Natural killer cell (primary cell): ENCODE results near the gene MTCH1. TPM values are rescaled to one million over a fixed set of nuclear protein-coding genes. Genes with fewer than 3 reads are reported as not detected.

Source experiments
- ATAC-seq, 3 donors: fragments of 150-1000 bp in 2 of 3; fragments of 200-7000 bp in 1 of 3; cut with Tn5 transposase; 1 replicate in 1 of 3; 2 replicates in 2 of 3; pipeline ENCODE4 v1.10.0; 2021; ENCODE audit warnings: mild to moderate bottlenecking in 2 of 3, moderate library complexity in 2 of 3
- DNase-seq, 2 donors: peaks; one replicate each; pipeline versions ENCODE4 v3.0.0 to v3.0.0-alpha.2; 2013 to 2021; ENCODE audit warnings: mixed read lengths in 1 of 2
- H3K27ac ChIP-seq: one replicate; pipeline ENCODE4 v1.5.1; 2013; ENCODE audit warnings: mild to moderate bottlenecking, low read length
- H3K27me3 ChIP-seq: one replicate; pipeline ENCODE4 v1.6.1; 2013; ENCODE audit warnings: low read length; ENCODE audit not compliant: control insufficient read depth, insufficient read depth
- H3K36me3 ChIP-seq: one replicate; pipeline ENCODE4 v1.6.1; 2013; ENCODE audit warnings: low read length; ENCODE audit not compliant: control insufficient read depth, insufficient read depth
- H3K4me1 ChIP-seq: one replicate; pipeline ENCODE4 v1.6.1; 2013; ENCODE audit warnings: low read length; ENCODE audit not compliant: control insufficient read depth, insufficient read depth
- H3K4me3 ChIP-seq: one replicate; pipeline ENCODE4 v1.5.1; 2013; ENCODE audit warnings: low read length
- H3K9me3 ChIP-seq: one replicate; pipeline ENCODE4 v1.6.1; 2013; ENCODE audit warnings: low read length; ENCODE audit not compliant: control insufficient read depth, insufficient read depth
- H3K27ac Mint-ChIP-seq, 2 donors: one replicate each; pipeline ENCODE4 v1.8.0; 2022; ENCODE audit warnings: mild to moderate bottlenecking in 2 of 2, mixed read lengths in 2 of 2, moderate library complexity in 1 of 2
- H3K27me3 Mint-ChIP-seq, 2 donors: one replicate each; pipeline ENCODE4 v1.8.0; 2022; ENCODE audit warnings: low read depth in 2 of 2, mixed read lengths in 2 of 2
- H3K36me3 Mint-ChIP-seq: one replicate; pipeline ENCODE4 v1.8.0; 2022; ENCODE audit warnings: mixed read lengths
- H3K4me1 Mint-ChIP-seq, 2 donors: one replicate each; pipeline ENCODE4 v1.8.0; 2022; ENCODE audit warnings: mixed read lengths in 2 of 2
- H3K4me3 Mint-ChIP-seq: one replicate; pipeline ENCODE4 v1.8.0; 2022; ENCODE audit warnings: mild to moderate bottlenecking, moderate library complexity, mixed read lengths
- H3K9me3 Mint-ChIP-seq, 2 donors: one replicate each; pipeline ENCODE4 v1.8.0; 2022; ENCODE audit warnings: mixed read lengths in 2 of 2
- WGBS: methylation state at CpG from one replicate; pipeline ENCODE4 v1.1.7; 2013; ENCODE audit warnings: missing lambda C conversion rate; ENCODE audit not compliant: insufficient coverage; 5-methylcytosine and 5-hydroxymethylcytosine counted together
- intact Hi-C: fragments of 100-400 bp; cut with micrococcal nuclease; formaldehyde crosslinking; loops from one replicate; pipeline ENCODE4 v1.14.2; 2022
- total RNA-seq, 4 donors: library from RNA; stranded (reverse); fragments of 120-200 nt in 1 of 4; gene quantifications; one replicate each; pipeline versions ENCODE4 v1.2.3 to v1.2.4, GENCODE V29; 2013 to 2022
- TF ChIP-seq, protein P1 (sequence below): fragments of 200-600 bp; IDR thresholded peaks from one replicate; pipeline ENCODE4 v1.8.0; 2022; ENCODE audit warnings: antibody characterized with exemption

The MTCH1 gene
- total RNA-seq, 3 donors from 2014 or later (not counting 1 experiment from before 2014, with no cell fraction given): 158 to 180 (median 162) TPM

DNA sequence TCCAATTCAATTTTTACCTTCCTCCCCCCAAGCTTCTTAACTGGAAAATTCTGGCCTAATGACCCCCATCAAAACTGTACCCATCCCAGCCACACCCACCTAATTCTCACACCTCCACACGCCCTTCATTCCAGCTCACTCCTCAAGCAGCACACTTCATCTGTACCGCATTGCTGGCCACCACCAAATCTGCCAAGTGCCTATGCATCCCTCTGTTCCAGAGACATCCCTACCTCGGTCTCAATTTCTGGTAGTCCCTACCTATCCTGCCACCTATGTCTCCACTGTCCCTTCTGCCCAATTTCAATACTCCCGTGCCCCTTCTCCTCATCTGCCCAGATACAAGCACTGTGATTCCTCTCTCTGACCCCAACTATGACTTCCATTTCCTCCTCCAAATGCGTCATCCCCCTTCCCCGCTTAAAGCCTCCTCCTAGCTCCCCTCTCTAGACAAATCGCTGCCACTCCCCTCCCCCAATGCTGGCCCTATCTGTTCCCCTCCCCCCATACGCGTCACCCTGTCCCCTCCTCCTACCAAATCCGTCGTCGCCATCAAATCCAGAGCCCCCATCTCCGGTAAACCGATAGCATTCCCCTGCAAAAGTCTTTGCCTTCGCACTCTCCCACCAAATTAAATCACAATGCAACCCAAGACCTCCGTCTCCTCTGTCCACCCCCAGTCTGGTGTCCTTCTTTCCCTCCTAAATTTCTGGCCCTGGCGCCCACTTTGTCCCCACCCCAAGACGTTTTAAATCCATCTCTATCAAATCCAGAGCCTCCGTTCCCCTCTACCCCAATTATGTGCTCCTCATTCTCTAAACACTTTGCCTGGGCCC, 1.2 kb downstream of the MTCH1 start:
- Histone ChIP-seq H3K4me1 (peaks cover 27% of the 10 kb centered on the region), H3K4me3 (peak overlapping the region; percentile 99), H3K27me3 (no peaks in the 10 kb centered on the region), H3K36me3 (peaks cover 4% of the 10 kb centered on the region), H3K27ac (peak overlapping the region; percentile 31), H3K9me3 (no peaks in the 10 kb centered on the region)
- ATAC-seq (peak in 1 of 3 donors; percentile 16), DNase-seq (peak in 1 of 2 donors; percentile 72)
- Mint-ChIP-seq H3K36me3 (no peaks in the 10 kb centered on the region), H3K4me3 (no peak overlapping the region), H3K27ac (no peak overlapping the region), H3K4me1 (peaks cover 22 to 32% of the 10 kb centered on the region in 2 donors), H3K27me3 (peaks cover 3 to 12% of the 10 kb centered on the region in 2 donors), H3K9me3 (no peaks in the 10 kb centered on the region)
- intact Hi-C loops: no loop called here
- 11% methylated on average over 19 of the region's 19 CpGs for WGBS
- TF ChIP-seq, protein P1, sequence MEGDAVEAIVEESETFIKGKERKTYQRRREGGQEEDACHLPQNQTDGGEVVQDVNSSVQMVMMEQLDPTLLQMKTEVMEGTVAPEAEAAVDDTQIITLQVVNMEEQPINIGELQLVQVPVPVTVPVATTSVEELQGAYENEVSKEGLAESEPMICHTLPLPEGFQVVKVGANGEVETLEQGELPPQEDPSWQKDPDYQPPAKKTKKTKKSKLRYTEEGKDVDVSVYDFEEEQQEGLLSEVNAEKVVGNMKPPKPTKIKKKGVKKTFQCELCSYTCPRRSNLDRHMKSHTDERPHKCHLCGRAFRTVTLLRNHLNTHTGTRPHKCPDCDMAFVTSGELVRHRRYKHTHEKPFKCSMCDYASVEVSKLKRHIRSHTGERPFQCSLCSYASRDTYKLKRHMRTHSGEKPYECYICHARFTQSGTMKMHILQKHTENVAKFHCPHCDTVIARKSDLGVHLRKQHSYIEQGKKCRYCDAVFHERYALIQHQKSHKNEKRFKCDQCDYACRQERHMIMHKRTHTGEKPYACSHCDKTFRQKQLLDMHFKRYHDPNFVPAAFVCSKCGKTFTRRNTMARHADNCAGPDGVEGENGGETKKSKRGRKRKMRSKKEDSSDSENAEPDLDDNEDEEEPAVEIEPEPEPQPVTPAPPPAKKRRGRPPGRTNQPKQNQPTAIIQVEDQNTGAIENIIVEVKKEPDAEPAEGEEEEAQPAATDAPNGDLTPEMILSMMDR: no peak

DNA sequence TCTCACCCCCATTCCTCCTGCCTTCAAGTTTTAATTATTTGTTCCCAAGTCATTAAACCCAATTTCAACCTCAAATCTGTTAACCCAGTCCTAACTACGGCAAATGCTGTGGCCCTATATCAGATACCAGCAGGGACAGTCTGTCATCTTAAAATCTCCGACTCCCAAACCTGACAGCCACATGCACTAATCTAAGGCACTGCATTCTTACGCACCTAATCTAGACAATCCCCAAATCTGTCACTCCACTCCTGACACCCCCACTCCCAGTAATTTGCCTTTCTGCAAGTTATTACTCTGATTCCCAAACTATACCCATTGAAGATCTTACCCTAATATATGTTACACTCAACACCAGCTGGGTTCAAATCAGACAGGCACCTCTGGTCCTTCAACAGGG, 2.5 kb downstream of the MTCH1 start:
- Histone ChIP-seq H3K4me1 (peaks cover 27% of the 10 kb centered on the region), H3K9me3 (no peaks in the 10 kb centered on the region), H3K4me3 (no peak overlapping the region), H3K27ac (no peak overlapping the region), H3K36me3 (peaks cover 9% of the 10 kb centered on the region), H3K27me3 (no peaks in the 10 kb centered on the region)
- H3K27ac Mint-ChIP-seq: no peak overlapping the region
- ATAC-seq (no peak), DNase-seq (no peak)
- H3K4me1 Mint-ChIP-seq: peaks cover 33 to 43% of the 10 kb centered on the region in 2 donors
- peaks cover 0 to 6% of the 10 kb centered on the region in 2 donors for H3K27me3 Mint-ChIP-seq
- no peaks in the 10 kb centered on the region for H3K9me3 Mint-ChIP-seq
- intact Hi-C loops: no loop called here
- H3K36me3 Mint-ChIP-seq: no peaks in the 10 kb centered on the region
- TF ChIP-seq, protein P1: no peak
- no peak overlapping the region for H3K4me3 Mint-ChIP-seq
- WGBS: 96% methylated on average over 3 of the region's 3 CpGs

DNA sequence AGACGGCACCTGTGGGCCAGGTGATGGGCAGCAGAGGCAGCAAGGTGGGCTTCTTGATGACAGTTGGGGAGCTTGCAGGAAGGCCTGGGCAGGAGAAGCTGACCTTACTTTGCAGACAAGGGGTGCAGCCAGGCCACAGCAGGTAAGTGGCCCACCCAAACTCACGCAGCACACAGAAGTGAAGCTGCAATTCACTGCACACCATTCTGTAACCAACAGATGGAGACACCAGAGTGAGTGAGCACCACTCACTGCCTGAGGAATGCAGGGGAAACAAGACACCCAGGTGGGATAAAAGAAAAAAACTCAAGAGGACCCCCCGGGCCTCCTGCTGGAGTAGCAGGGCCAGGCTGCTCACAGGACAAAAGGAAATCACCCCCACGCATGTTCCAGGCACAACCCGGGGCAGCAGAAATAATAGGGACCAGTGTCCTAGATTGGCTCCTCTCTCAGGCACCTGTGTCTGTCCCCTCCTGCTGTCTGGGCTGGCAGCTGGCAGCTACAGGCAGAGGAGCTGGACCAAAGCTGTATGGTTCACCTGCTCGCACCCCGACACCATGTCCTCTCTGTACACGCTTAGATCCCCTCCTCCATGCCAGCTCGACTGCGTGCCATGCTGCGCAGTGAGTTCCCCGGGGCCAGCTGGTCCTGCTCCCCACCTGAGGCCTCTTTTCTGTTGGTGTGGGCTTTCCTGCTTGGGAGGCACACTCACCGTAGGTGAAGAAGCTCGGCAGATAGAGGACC, 4.9 kb downstream of the MTCH1 start:
- WGBS: 88% methylated on average over 14 of the region's 14 CpGs
- peaks cover 33% of the 10 kb centered on the region for H3K36me3 ChIP-seq
- Mint-ChIP-seq H3K4me3 (no peak overlapping the region), H3K27me3 (no peaks in the 10 kb centered on the region), H3K4me1 (peaks cover 22 to 32% of the 10 kb centered on the region in 2 donors), H3K9me3 (no peaks in the 10 kb centered on the region), H3K36me3 (no peaks in the 10 kb centered on the region), H3K27ac (peak overlapping the region; percentile 21 to 56)
- DNase-seq (no peak), ATAC-seq (no peak)
- H3K9me3 ChIP-seq: no peaks in the 10 kb centered on the region
- H3K4me1 ChIP-seq: peaks cover 20% of the 10 kb centered on the region
- no peak overlapping the region for H3K4me3 ChIP-seq
- intact Hi-C loops: no loop called here
- H3K27ac ChIP-seq: no peak overlapping the region
- TF ChIP-seq, protein P1: no peak
- H3K27me3 ChIP-seq: no peaks in the 10 kb centered on the region
